ENCODE data around the gene CDADC1.

The CDADC1 gene

GRCh38 chr13:49319551-49319950, 71.8 kb downstream of the CDADC1 start:
- no peaks in the 10 kb centered on the region for H3K27me3 ChIP-seq (ENCODE audit: control insufficient read depth, low read length)
- H3K27ac ChIP-seq (ENCODE audit: low read depth, low read length) = no peak overlapping the region
- H4K20me1 ChIP-seq (ENCODE audit: control insufficient read depth, insufficient read depth, low read depth, low read length) = no peaks in the 10 kb centered on the region
- H3K4me3 ChIP-seq (ENCODE audit: low read length) = no peak overlapping the region
- H3K79me2 ChIP-seq (ENCODE audit: control insufficient read depth, low read length) = no peaks in the 10 kb centered on the region
- H3K4me2 ChIP-seq (ENCODE audit: low read length) = 0 out of 2 replicates have a peak overlapping the region, but pooled peaks have one; percentile 48
- no peak for TF ChIP-seq EZH2phosphoT487 (IDR thresholded peaks at IDR 0.05; ENCODE audit: borderline replicate concordance, low read length)
- TF ChIP-seq CTCF (IDR thresholded peaks at IDR 0.05; ENCODE audit: low read depth, low read length, poor library complexity, severe bottlenecking) = no peak
- peaks cover 20% of the 10 kb centered on the region for H3K4me1 ChIP-seq (ENCODE audit: control insufficient read depth, low read length)
- no peaks in the 10 kb centered on the region for H3K36me3 ChIP-seq (ENCODE audit: control insufficient read depth, low read length)
- no peaks in the 10 kb centered on the region for H3F3A ChIP-seq (ENCODE audit: control insufficient read depth, insufficient read depth)
- H3K9me2 ChIP-seq (replicated peaks; ENCODE audit: control insufficient read depth, low read length) = no peaks in the 10 kb centered on the region
- H3K9me3 ChIP-seq (ENCODE audit: control insufficient read depth, insufficient read depth, low read length) = no peaks in the 10 kb centered on the region

GRCh38 chr13:49319951-49320350, 72.2 kb downstream of the CDADC1 start:
- TF ChIP-seq CTCF (IDR thresholded peaks at IDR 0.05; ENCODE audit: low read depth, low read length, poor library complexity, severe bottlenecking) (no peak), EZH2phosphoT487 (IDR thresholded peaks at IDR 0.05; ENCODE audit: borderline replicate concordance, low read length) (no peak)
- Histone ChIP-seq H4K20me1 (ENCODE audit: control insufficient read depth, insufficient read depth, low read depth, low read length) (no peaks in the 10 kb centered on the region), H3K4me3 (ENCODE audit: low read length) (peak overlapping the region; percentile 24; the same call in 1 of the 2 replicates), H3K27me3 (ENCODE audit: control insufficient read depth, low read length) (no peaks in the 10 kb centered on the region), H3K9me2 (replicated peaks; ENCODE audit: control insufficient read depth, low read length) (no peaks in the 10 kb centered on the region), H3K4me2 (ENCODE audit: low read length) (peak overlapping the region; percentile 48), H3K79me2 (ENCODE audit: control insufficient read depth, low read length) (no peaks in the 10 kb centered on the region), H3K36me3 (ENCODE audit: control insufficient read depth, low read length) (no peaks in the 10 kb centered on the region), H3F3A (ENCODE audit: control insufficient read depth, insufficient read depth) (no peaks in the 10 kb centered on the region), H3K9me3 (ENCODE audit: control insufficient read depth, insufficient read depth, low read length) (no peaks in the 10 kb centered on the region), H3K27ac (ENCODE audit: low read depth, low read length) (no peak overlapping the region), H3K4me1 (ENCODE audit: control insufficient read depth, low read length) (peaks cover 24% of the 10 kb centered on the region)

GRCh38 chr13:49320975-49321374, 73.2 kb downstream of the CDADC1 start:
- H3K9me2 ChIP-seq (replicated peaks; ENCODE audit: control insufficient read depth, low read length) = no peaks in the 10 kb centered on the region
- H3K27me3 ChIP-seq (ENCODE audit: control insufficient read depth, low read length) = no peaks in the 10 kb centered on the region
- no peaks in the 10 kb centered on the region for H3K36me3 ChIP-seq (ENCODE audit: control insufficient read depth, low read length)
- H3K4me3 ChIP-seq (ENCODE audit: low read length) = no peak overlapping the region
- H3K4me2 ChIP-seq (ENCODE audit: low read length) = peak overlapping the region; percentile 48
- no peak overlapping the region for H3K27ac ChIP-seq (ENCODE audit: low read depth, low read length)
- TF ChIP-seq CTCF (IDR thresholded peaks at IDR 0.05; ENCODE audit: low read depth, low read length, poor library complexity, severe bottlenecking) (no peak), EZH2phosphoT487 (IDR thresholded peaks at IDR 0.05; ENCODE audit: borderline replicate concordance, low read length) (no peak)
- H3K9me3 ChIP-seq (ENCODE audit: control insufficient read depth, insufficient read depth, low read length) = no peaks in the 10 kb centered on the region
- peaks cover 28% of the 10 kb centered on the region for H3K4me1 ChIP-seq (ENCODE audit: control insufficient read depth, low read length)
- H4K20me1 ChIP-seq (ENCODE audit: control insufficient read depth, insufficient read depth, low read depth, low read length) = no peaks in the 10 kb centered on the region
- H3F3A ChIP-seq (ENCODE audit: control insufficient read depth, insufficient read depth) = no peaks in the 10 kb centered on the region
- no peaks in the 10 kb centered on the region for H3K79me2 ChIP-seq (ENCODE audit: control insufficient read depth, low read length)

All from DOHH2 (cell line).